Ovary (tissue), 9 donors: ENCODE results near the gene TNK1. TPM values are rescaled to one million over a fixed set of nuclear protein-coding genes. Genes with fewer than 3 reads are reported as not detected.
"Not testable (repeated sequence)": the region's sequence is repeated elsewhere in the genome, so short reads cannot be mapped to it uniquely, and the experiment has no call there.

Experiments
- DNase-seq, 5 donors: peaks; one replicate each; pipeline ENCODE4 v3.0.0-alpha.2; 2019 to 2020
- H3K27ac ChIP-seq, 2 donors: fragments of 200-600 bp; one replicate each; pipeline versions ENCODE4 v1.5.1 to v1.8.0; 2019 to 2022
- H3K27me3 ChIP-seq: fragments of 200-600 bp; one replicate; pipeline ENCODE4 v1.8.0; 2022
- H3K36me3 ChIP-seq: fragments of 200-600 bp; sonication (generic); one replicate; pipeline ENCODE4 v1.5.1; 2019
- H3K4me1 ChIP-seq: one replicate; pipeline ENCODE4 v1.8.1; 2013; ENCODE audit warnings: mild to moderate bottlenecking, moderate library complexity; ENCODE audit not compliant: insufficient read depth
- H3K4me3 ChIP-seq: fragments of 200-600 bp; sonication (generic); one replicate; pipeline ENCODE4 v1.5.1; 2017
- H3K9me3 ChIP-seq, 2 donors: fragments of 200-600 bp in 1 of 2; sonication (generic) in 1 of 2; one replicate each; pipeline versions ENCODE4 v1.5.1 to v1.8.1; 2013 to 2019; ENCODE audit warnings: mild to moderate bottlenecking in 1 of 2, moderate library complexity in 1 of 2
- CTCF ChIP-seq, 3 donors: fragments of 450-650 bp in 2 of 3; fragments of 200-600 bp in 1 of 3; IDR thresholded peaks; one replicate each; pipeline versions ENCODE4 v1.5.1 to v1.8.0; 2016 to 2022; ENCODE audit warnings: antibody characterized with exemption in 3 of 3, mild to moderate bottlenecking in 1 of 3
- EP300 ChIP-seq: sonication (generic); formaldehyde crosslinking; IDR thresholded peaks from one replicate; pipeline ENCODE4 v1.6.1; 2017; ENCODE audit warnings: antibody characterized with exemption
- POLR2A ChIP-seq: fragments of 450-650 bp; IDR thresholded peaks from one replicate; pipeline ENCODE4 v1.6.1; 2017; ENCODE audit warnings: antibody characterized with exemption, mild to moderate bottlenecking, moderate library complexity
- WGBS, 3 donors: extraction: QIAGEN DNeasy Blood & Tissue Kit in 1 of 3; methylation state at CpG; one replicate each; pipeline versions ENCODE4 v1.1.5 to v1.1.7; 2013 to 2017; 5-methylcytosine and 5-hydroxymethylcytosine counted together
- intact Hi-C, 4 donors: fragments of 100-400 bp; cut with DNase I; formaldehyde crosslinking; loops; one replicate each; pipeline versions ENCODE4 v1.11.0 to v1.15.1; 2022 to 2023
- polyA plus RNA-seq, 2 donors: library from polyadenylated mRNA; stranded (reverse); fragments of 200-250 nt in 1 of 2; fragments of 350-450 nt in 1 of 2; fragmentation: Illumina TruSeq in 1 of 2; extraction: RNeasy Lipid Tissue Mini Kit (QIAGEN cat#74804) in 1 of 2; gene quantifications; one replicate each; pipeline ENCODE4 v1.2.3, GENCODE V29; 2013 to 2014
- total RNA-seq, 7 donors: library from RNA; depleted of rRNA in 2 of 7; stranded (reverse); fragments of >200 nt in 2 of 7; fragmentation: NEBNext Ultra II Directional in 3 of 7; extraction: Animal tissue kit (Norgen Biotek cat#: 25700) in 3 of 7; gene quantifications; one replicate each; pipeline versions ENCODE4 v1.1.0 to v1.2.4, GENCODE V29; 2016 to 2023
- donor health status: DM: no; HTN: no; CAD: no; lungs with moderate emphysema.
- donor health status: DM: no; HTN: no; CAD: no.
- donor health status: Bipolar disorder and iron deficiency.
- donor health status: DM: yes; HTN: yes; CAD: no.
- donor health status: DM: no; HTN: no; CAD: no.
- donor health status: DM: yes; HTN: yes; CAD: no.

Gene TNK1
- total and polyA plus RNA-seq, 9 donors: 0.85 to 8.3 (median 5.7) TPM

- Histone ChIP-seq H3K27me3 (no peaks in the 10 kb centered on the region), H3K36me3 (no peaks in the 10 kb centered on the region), H3K4me1 (no peaks in the 10 kb centered on the region), H3K4me3 (no peak within 1 kb of the TSS), H3K27ac (no peak within 1 kb of the TSS), H3K9me3 (no peaks in the 10 kb centered on the region)
- WGBS, 3 donors: 33 to 37% (median 33%) methylated on average over 14 to 17 of the region's 17 CpGs
- peak in 1 of 5 donors; percentile 14 for DNase-seq
- TF ChIP-seq POLR2A (no peak), CTCF (IDR thresholded peaks at IDR 0.05) (no peak), EP300 (no peak)
- intact Hi-C loops: no loop called here
Measured at GRCh38 chr17:7336240-7337175, 44.4 kb upstream of the TNK1 start, which contains the start of gene ACAP1. TSS of gene ACAP1 (plus strand) at chr17:7336529. CDS start at chr17:7336735, 206 bp downstream.

- DNase-seq, H3K4me3 ChIP-seq, intact Hi-C loops, H3K4me1 ChIP-seq, H3K9me3 ChIP-seq, H3K27ac ChIP-seq, H3K36me3 ChIP-seq, H3K27me3 ChIP-seq: not testable (repeated sequence)
- WGBS, 3 donors: 69 to 75% (median 75%) methylated on average over 7 of the region's 7 CpGs
Measured at GRCh38 chr17:7337600-7337999, 43.3 kb upstream of the TNK1 start.

GRCh38 chr17:7340179-7340578 is 40.7 kb upstream of the TNK1 start:
- Histone ChIP-seq H3K27ac (no peak overlapping the region), H3K27me3 (no peaks in the 10 kb centered on the region)
- intact Hi-C loops: no loop called here

GRCh38 chr17:7341842-7342241 is 39.0 kb upstream of the TNK1 start:
- 85 to 90% (median 85%) methylated on average over 13 of the region's 13 CpGs for WGBS, 3 donors
- H3K27ac ChIP-seq: no peak overlapping the region
- H3K9me3 ChIP-seq: no peaks in the 10 kb centered on the region
- intact Hi-C loops: no loop called here
- H3K27me3 ChIP-seq: no peaks in the 10 kb centered on the region
- no peaks in the 10 kb centered on the region for H3K36me3 ChIP-seq
- no peaks in the 10 kb centered on the region for H3K4me1 ChIP-seq
- peak in 1 of 5 donors; percentile 10 for DNase-seq
- no peak for TF ChIP-seq CTCF (IDR thresholded peaks at IDR 0.05)
- no peak for TF ChIP-seq POLR2A
- no peak for TF ChIP-seq EP300
- no peak overlapping the region for H3K4me3 ChIP-seq

More at GRCh38 chr17:7340179-7340578, 40.7 kb upstream of the TNK1 start:
- Histone ChIP-seq H3K36me3 (no peaks in the 10 kb centered on the region), H3K9me3 (no peaks in the 10 kb centered on the region), H3K4me1 (no peaks in the 10 kb centered on the region), H3K4me3 (no peak overlapping the region)
- no peak for TF ChIP-seq POLR2A
- DNase-seq: no peak
- WGBS, 3 donors: 42 to 64% (median 54%) methylated on average over 2 of the region's 2 CpGs

- Histone ChIP-seq H3K36me3 (no peaks in the 10 kb centered on the region), H3K27ac (no peak overlapping the region), H3K4me3 (no peak overlapping the region), H3K4me1 (peaks cover 5% of the 10 kb centered on the region), H3K9me3 (no peaks in the 10 kb centered on the region), H3K27me3 (no peaks in the 10 kb centered on the region)
- intact Hi-C loops: no loop called here
- WGBS, 3 donors: 50 to 63% (median 58%) methylated on average over 15 of the region's 15 CpGs
- peak in 1 of 5 donors; percentile 17 for DNase-seq
- TF ChIP-seq POLR2A: no peak
- no peak for TF ChIP-seq CTCF (IDR thresholded peaks at IDR 0.05)
- no peak for TF ChIP-seq EP300
Measured at GRCh38 chr17:7343250-7343649, 37.6 kb upstream of the TNK1 start.
